ENCODE data around the gene SMOC2.

SMOC2 gene

DNA sequence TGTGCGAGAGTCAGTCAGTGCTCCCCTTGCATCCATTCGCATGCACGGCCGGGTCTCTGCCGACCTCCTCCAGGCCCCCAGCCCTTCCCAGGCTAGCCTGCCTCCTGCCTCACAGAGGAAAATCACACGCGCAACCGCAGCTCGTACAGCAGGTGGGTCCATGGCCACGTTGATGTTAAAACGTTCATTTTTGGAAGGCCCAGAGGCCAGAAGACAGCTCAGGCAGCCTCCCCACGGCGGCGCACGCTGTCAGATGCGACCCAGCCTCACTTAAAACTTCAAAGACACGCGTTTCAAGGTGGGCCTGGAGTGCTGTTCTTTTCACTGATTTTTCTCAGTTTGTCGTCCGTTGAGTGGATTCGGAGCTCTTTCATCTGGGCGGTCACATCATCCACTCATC lies 276.5 kb downstream of the SMOC2 start:
- no peak for DNase-seq

Measured in central memory CD4-positive, alpha-beta T cell (primary cell).